Prostate gland (tissue), 2 donors: ENCODE measurements around the gene RECQL5.

Experiments used
- POLR2A ChIP-seq: fragments of 450-650 bp; IDR thresholded peaks from one replicate; pipeline ENCODE4 v1.6.1; 2016; ENCODE audit warnings: antibody characterized with exemption, mild to moderate bottlenecking
- POLR2AphosphoS5 ChIP-seq: sonication (generic); formaldehyde crosslinking; IDR thresholded peaks from one replicate; pipeline ENCODE4 v1.6.1; 2017; ENCODE audit warnings: antibody characterized with exemption
- TF ChIP-seq, protein P1 (sequence below), 4 experiments: fragments of 200-600 bp in 2 of 4; fragments of 450-650 bp in 2 of 4; sonication (generic) in 2 of 4; IDR thresholded peaks; 1 replicate in 3 of 4; 2 replicates in 1 of 4; pipeline ENCODE4 v1.5.1; 2016 to 2019; ENCODE audit warnings: antibody characterized with exemption in 4 of 4, mild to moderate bottlenecking in 2 of 4, moderate library complexity in 2 of 4

DNA sequence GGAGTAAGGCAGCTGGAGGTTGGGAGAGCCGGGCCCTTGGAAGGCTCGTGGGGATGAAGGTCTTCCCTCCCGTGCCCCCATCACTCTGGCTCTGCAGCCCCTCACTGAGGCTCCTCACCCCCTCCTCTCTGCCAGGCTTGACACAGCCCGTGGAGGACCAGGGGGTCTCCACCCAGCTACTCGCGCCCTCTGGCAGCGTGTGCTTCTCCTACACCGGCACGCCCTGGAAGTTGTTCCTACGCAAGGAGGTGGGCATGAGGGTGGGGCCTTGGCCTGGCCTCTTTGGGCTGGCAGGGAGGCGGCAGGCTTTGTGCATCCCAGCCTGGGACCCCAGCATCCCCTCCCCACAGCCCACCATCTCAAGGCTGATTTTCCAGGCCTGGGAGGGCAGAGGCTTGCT lies 49.3 kb downstream of the RECQL5 start:
- TF ChIP-seq, protein P1, sequence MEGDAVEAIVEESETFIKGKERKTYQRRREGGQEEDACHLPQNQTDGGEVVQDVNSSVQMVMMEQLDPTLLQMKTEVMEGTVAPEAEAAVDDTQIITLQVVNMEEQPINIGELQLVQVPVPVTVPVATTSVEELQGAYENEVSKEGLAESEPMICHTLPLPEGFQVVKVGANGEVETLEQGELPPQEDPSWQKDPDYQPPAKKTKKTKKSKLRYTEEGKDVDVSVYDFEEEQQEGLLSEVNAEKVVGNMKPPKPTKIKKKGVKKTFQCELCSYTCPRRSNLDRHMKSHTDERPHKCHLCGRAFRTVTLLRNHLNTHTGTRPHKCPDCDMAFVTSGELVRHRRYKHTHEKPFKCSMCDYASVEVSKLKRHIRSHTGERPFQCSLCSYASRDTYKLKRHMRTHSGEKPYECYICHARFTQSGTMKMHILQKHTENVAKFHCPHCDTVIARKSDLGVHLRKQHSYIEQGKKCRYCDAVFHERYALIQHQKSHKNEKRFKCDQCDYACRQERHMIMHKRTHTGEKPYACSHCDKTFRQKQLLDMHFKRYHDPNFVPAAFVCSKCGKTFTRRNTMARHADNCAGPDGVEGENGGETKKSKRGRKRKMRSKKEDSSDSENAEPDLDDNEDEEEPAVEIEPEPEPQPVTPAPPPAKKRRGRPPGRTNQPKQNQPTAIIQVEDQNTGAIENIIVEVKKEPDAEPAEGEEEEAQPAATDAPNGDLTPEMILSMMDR (IDR thresholded peaks at IDR 0.05), result no peak
- TF ChIP-seq POLR2AphosphoS5, result no peak
- TF ChIP-seq POLR2A, result no peak
